Measurements from ENCODE around the gene CDH26.

CDH26 gene

DNA sequence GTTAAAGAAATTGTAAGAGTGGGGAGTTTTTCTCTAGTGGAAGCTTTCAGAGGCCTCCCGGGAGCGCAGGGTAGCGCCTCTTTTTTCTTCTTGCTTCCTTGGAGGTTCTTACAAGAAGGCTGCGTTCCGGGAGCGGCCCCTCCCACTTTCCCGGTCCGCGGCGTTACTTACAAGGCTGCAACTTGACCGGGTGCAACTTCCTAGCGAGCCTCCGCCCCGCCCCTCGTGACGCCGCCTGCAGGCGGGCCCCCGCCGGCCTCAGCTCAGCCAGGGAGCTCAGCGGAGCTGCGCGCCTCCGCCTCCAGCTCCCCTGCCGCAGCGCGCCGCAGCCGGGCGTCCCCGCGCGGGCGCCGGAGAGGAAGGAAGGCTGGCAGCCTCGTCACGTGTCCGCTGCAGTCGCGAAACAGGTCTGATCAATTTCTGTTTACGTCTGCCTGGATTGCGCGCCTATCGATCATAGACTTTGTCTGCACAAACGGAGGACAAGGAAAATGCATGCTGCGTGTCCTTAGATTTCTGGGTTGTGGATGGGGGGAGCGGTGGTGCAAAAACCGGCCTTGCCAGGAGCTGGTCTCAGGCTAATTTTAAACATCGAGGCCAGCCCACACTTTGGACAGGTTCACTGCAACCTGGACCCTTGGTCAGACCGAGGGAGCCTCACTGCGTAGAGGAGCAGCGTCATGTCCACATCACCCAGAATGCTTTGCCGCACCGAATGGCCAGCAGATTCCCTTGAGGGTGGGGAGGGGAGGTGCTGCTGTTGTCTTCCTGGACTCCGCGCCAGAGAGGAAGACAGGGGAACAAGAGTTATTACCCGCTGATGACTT, 17.9 kb upstream of the CDH26 start, which contains the start of the genes FAM217B and PPP1R3D:
FAM217B (plus strand) TSS at position 261 of the 827 bp plus-strand sequence. CDS start 3,555 bp downstream, outside the sequence.
PPP1R3D (minus strand) TSS at position 177 of the 827 bp plus-strand sequence. CDS start 374 bp downstream, outside the sequence.
- DNase-seq (ENCODE audit: low spot score): peak; percentile 100
- H3K4me3 ChIP-seq: peak within 1 kb of the TSS; percentile 87
- H3K27ac ChIP-seq: peak within 1 kb of the TSS; percentile 93 to 98
- TF ChIP-seq, protein P1, sequence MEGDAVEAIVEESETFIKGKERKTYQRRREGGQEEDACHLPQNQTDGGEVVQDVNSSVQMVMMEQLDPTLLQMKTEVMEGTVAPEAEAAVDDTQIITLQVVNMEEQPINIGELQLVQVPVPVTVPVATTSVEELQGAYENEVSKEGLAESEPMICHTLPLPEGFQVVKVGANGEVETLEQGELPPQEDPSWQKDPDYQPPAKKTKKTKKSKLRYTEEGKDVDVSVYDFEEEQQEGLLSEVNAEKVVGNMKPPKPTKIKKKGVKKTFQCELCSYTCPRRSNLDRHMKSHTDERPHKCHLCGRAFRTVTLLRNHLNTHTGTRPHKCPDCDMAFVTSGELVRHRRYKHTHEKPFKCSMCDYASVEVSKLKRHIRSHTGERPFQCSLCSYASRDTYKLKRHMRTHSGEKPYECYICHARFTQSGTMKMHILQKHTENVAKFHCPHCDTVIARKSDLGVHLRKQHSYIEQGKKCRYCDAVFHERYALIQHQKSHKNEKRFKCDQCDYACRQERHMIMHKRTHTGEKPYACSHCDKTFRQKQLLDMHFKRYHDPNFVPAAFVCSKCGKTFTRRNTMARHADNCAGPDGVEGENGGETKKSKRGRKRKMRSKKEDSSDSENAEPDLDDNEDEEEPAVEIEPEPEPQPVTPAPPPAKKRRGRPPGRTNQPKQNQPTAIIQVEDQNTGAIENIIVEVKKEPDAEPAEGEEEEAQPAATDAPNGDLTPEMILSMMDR (IDR thresholded peaks at IDR 0.05): no peak

DNA sequence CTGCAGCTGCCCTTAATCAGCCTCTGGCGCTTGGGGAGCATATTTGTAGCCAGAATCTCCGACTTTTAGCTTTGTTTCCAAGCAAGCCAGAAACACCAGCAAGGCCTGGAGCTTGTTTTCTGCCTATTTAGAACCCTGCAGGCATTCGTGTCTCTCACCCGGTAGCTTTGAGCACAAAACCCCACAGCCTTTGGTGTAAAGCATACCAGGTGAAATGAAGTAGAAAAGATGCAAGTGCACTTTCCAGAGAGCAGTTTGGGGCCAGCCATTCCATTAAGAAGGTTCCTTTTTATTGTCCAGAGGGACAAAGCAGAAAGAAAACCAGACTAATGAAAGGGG, 17.3 kb upstream of the CDH26 start:
- peak overlapping the region; percentile 87 for H3K4me3 ChIP-seq
- peak overlapping the region; percentile 93 to 98 for H3K27ac ChIP-seq
- TF ChIP-seq, protein P1 (IDR thresholded peaks at IDR 0.05): no peak
- no peak for DNase-seq (ENCODE audit: low spot score)

DNA sequence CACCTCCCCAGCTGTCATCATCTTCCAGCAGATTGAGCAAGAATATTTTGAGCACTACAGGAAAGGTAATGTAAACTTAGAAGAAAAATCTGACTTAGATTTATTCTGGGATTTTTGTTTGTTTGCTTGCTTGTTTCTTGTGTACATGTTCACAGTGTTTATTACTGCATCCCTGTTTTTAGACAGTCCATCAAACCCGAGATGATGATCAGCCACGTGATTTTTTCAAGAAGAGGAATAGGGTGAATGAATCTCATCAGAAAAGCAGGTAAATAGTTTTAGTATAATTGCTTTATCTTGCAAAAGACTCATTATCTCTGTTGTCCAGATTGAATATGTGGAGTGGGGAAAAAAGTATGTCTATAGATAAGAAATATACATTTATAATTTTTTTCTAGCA, 16.0 kb upstream of the CDH26 start:
- TF ChIP-seq, protein P1 (IDR thresholded peaks at IDR 0.05): no peak
- Histone ChIP-seq H3K4me3 (no peak overlapping the region), H3K27ac (no peak overlapping the region)
- no peak for DNase-seq (ENCODE audit: low spot score)

DNA sequence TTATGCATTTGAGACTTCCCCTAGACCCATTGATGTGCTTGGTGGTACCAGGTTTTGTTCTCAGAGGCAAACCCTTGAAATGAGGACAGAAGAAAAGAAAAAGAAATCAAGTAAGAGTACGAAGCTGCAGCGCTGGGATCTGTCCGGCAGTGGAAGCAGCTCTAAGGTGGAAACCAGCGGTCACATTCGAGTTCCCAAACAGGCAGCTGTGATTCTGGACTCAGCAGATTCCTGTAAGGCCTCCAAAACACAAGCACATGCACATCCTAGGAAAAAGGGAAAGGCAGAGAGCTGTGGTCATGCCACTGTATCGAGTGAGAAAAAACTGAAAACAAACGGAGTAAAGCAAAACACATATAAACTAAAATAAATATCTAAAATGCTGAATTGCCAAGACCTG, 13.5 kb upstream of the CDH26 start:
- Histone ChIP-seq H3K4me3 (no peak overlapping the region), H3K27ac (no peak overlapping the region)
- DNase-seq (ENCODE audit: low spot score): no peak
- TF ChIP-seq, protein P1 (IDR thresholded peaks at IDR 0.05): no peak

DNA sequence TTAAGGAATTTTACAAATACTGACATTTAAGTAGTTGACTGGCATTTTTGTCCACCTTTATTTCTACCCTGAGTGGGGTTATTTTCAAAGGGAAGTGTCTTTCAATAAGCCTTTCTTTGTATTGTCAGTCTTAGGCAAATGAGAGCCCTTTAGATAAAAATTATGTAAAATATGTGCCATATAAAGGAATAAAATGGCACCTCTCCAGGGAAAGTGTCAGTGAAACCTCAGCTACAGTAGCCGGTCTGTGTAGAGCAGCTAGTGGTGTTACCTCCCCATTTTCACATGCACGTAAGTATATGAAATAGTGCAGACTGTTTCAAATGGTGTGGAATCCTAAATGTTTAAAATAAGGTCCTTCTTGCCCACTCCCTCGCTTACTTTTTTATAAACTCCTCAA, 13.0 kb upstream of the CDH26 start:
- no peak for DNase-seq (ENCODE audit: low spot score)
- TF ChIP-seq, protein P1 (IDR thresholded peaks at IDR 0.05): no peak
- no peak overlapping the region for H3K4me3 ChIP-seq
- no peak overlapping the region for H3K27ac ChIP-seq

DNA sequence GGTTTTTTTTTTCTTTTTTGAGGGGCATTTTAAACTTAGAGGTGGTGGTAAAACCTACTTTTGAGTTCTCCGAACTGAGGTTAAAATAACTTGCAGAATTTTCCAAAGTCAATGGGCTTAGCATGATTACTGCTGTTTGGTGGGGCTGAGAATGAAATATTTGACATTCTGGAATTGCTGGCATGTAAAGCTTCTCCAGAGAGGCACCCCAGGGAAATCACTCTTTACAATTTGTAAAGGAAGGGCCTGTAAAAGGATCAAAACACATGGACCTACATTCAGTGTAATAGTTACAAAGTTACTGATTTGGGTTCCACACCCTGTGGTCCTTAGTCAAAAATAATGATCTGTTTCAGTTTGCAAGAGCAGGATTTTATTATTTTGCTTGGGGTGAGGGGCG, 12.5 kb upstream of the CDH26 start:
- H3K27ac ChIP-seq: no peak overlapping the region
- no peak overlapping the region for H3K4me3 ChIP-seq
- TF ChIP-seq, protein P1 (IDR thresholded peaks at IDR 0.05): no peak
- DNase-seq (ENCODE audit: low spot score): no peak

DNA sequence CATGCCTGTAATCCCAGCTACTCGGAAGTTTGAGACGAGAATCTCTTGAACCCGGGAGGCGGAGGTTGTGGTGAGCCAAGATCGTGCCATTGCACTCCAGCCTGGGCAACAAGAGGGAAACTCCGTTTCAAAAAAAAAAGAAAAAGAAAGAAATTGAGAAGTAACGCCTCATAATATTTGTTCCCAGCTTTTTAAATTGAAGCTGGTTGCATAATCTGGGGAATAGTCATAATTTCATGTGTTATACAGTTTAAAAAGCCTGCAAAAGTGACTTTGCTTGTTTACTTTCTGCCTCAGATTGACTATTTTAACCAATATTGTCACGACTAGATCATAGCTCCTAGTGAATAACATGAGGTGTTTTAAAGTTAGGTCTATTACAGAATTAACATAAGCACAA, 10.8 kb upstream of the CDH26 start:
- TF ChIP-seq, protein P1 (IDR thresholded peaks at IDR 0.05): no peak
- no peak overlapping the region for H3K27ac ChIP-seq

More for the DNA sequence above, 10.8 kb upstream of the CDH26 start:
- no peak overlapping the region for H3K4me3 ChIP-seq
- DNase-seq (ENCODE audit: low spot score): no peak

Data from coronary artery (tissue), 2 donors.